HepG2 (cell line): ENCODE results near the gene GPRC5D. TPM values are rescaled to one million over a fixed set of nuclear protein-coding genes. Genes with fewer than 3 reads are reported as not detected.

Source experiments
- ATF7-NPFF ChIP-seq: sonication (generic); formaldehyde crosslinking; IDR thresholded peaks from 2 replicates; pipeline ENCODE4 v1.8.1; 2023; ENCODE audit warnings: mild to moderate bottlenecking, low read depth, missing genetic modification reagents, moderate library complexity
- FOSL1 ChIP-seq: sonication (generic); formaldehyde crosslinking; IDR thresholded peaks from 2 replicates; pipeline ENCODE4 v1.9.0; 2021; ENCODE audit warnings: missing genetic modification reagents, borderline replicate concordance
- FOXO4 ChIP-seq: sonication (generic); formaldehyde crosslinking; conservative IDR thresholded peaks from 2 replicates; pipeline ENCODE4 v1.8.1; 2023; ENCODE audit warnings: missing genetic modification reagents
- GABPA ChIP-seq, 2 experiments: IDR thresholded peaks; 2 replicates each; pipeline ENCODE4 v1.6.1; 2011 to 2016; ENCODE audit warnings: low read depth in 2 of 2, low read length in 1 of 2, missing biosample characterization in 1 of 2, missing genetic modification characterization in 1 of 2
- GABPB1 ChIP-seq: IDR thresholded peaks from 2 replicates; pipeline ENCODE4 v1.6.1; 2016; ENCODE audit warnings: mild to moderate bottlenecking, missing genetic modification reagents, moderate library complexity, missing compliant biosample characterization
- GATAD1 ChIP-seq: IDR thresholded peaks from 2 replicates; pipeline ENCODE4 v1.6.1; 2016; ENCODE audit warnings: missing genetic modification reagents, missing compliant biosample characterization
- HOXA3 ChIP-seq: sonication (generic); formaldehyde crosslinking; IDR thresholded peaks from 2 replicates; pipeline ENCODE4 v1.5.0; 2020; ENCODE audit warnings: missing genetic modification reagents
- KDM6A ChIP-seq: IDR thresholded peaks from 2 replicates; pipeline ENCODE4 v1.6.1; 2016; ENCODE audit warnings: low read depth
- RARG ChIP-seq: sonication (generic); formaldehyde crosslinking; IDR thresholded peaks from 2 replicates; pipeline ENCODE4 v1.4.0; 2020; ENCODE audit warnings: low read depth, mild to moderate bottlenecking, missing genetic modification reagents
- SALL1 ChIP-seq: sonication (generic); formaldehyde crosslinking; IDR thresholded peaks from 2 replicates; pipeline ENCODE4 v1.8.0; 2022; ENCODE audit warnings: mild to moderate bottlenecking, missing genetic modification reagents
- SMARCC2 ChIP-seq: fragments of 450-650 bp; IDR thresholded peaks from 2 replicates; pipeline ENCODE4 v1.6.1; 2017; ENCODE audit warnings: antibody characterized with exemption, mild to moderate bottlenecking
- TOPORS ChIP-seq: sonication (generic); formaldehyde crosslinking; IDR thresholded peaks from 2 replicates; pipeline ENCODE4 v1.8.0; 2023; ENCODE audit warnings: mild to moderate bottlenecking, missing genetic modification reagents
- TRIM24 ChIP-seq: sonication (generic); formaldehyde crosslinking; IDR thresholded peaks from 2 replicates; pipeline ENCODE4 v1.8.0; 2022; ENCODE audit warnings: mild to moderate bottlenecking, missing genetic modification reagents
- ZNF274 ChIP-seq: sonication (generic); formaldehyde crosslinking; IDR thresholded peaks from 2 replicates; pipeline ENCODE4 v1.5.1; 2020; ENCODE audit warnings: mild to moderate bottlenecking, missing genetic modification reagents
- ZNF331 ChIP-seq: sonication (generic); formaldehyde crosslinking; IDR thresholded peaks from 2 replicates; pipeline ENCODE4 v1.4.0; 2020; ENCODE audit warnings: missing genetic modification reagents
- ZNF33A ChIP-seq: sonication (generic); formaldehyde crosslinking; IDR thresholded peaks from 2 replicates; pipeline ENCODE4 v1.5.1; 2020; ENCODE audit warnings: missing genetic modification reagents, mild to moderate bottlenecking, moderate library complexity, borderline replicate concordance
- ZNF354B ChIP-seq: sonication (generic); formaldehyde crosslinking; IDR thresholded peaks from 2 replicates; pipeline ENCODE4 v1.8.0; 2022; ENCODE audit warnings: mild to moderate bottlenecking, missing genetic modification reagents
- ZNF44 ChIP-seq: sonication (generic); formaldehyde crosslinking; IDR thresholded peaks from 2 replicates; pipeline ENCODE4 v1.5.1; 2020; ENCODE audit warnings: mild to moderate bottlenecking, missing genetic modification reagents
- ZNF570 ChIP-seq: sonication (generic); formaldehyde crosslinking; IDR thresholded peaks from 2 replicates; pipeline ENCODE4 v1.4.0; 2020; ENCODE audit warnings: mild to moderate bottlenecking, missing genetic modification reagents, borderline replicate concordance
- ZNF576 ChIP-seq: sonication (generic); formaldehyde crosslinking; IDR thresholded peaks from 2 replicates; pipeline ENCODE4 v1.4.0; 2020; ENCODE audit warnings: mild to moderate bottlenecking, missing genetic modification reagents
- ZNF598 ChIP-seq: sonication (generic); formaldehyde crosslinking; IDR thresholded peaks from 2 replicates; pipeline ENCODE4 v1.5.1; 2020; ENCODE audit warnings: mild to moderate bottlenecking, missing genetic modification reagents, borderline replicate concordance
- ZNF614 ChIP-seq: IDR thresholded peaks from 2 replicates; pipeline ENCODE4 v1.6.1; 2018; ENCODE audit warnings: missing biosample characterization, missing genetic modification reagents, inconsistent platforms, borderline replicate concordance
- ZNF660 ChIP-seq: sonication (generic); formaldehyde crosslinking; IDR thresholded peaks from 2 replicates; pipeline ENCODE4 v1.5.1; 2020; ENCODE audit warnings: mild to moderate bottlenecking, low read depth, missing genetic modification reagents, borderline replicate concordance
- ZNF766 ChIP-seq: sonication (generic); formaldehyde crosslinking; IDR thresholded peaks from 2 replicates; pipeline ENCODE4 v1.5.0; 2020; ENCODE audit warnings: missing genetic modification reagents, borderline replicate concordance
- polyA plus RNA-seq, 8 experiments: library from polyadenylated mRNA; depleted of rRNA in 3 of 8; stranded (reverse) in 7 of 8; unstranded in 1 of 8; fragments of >200 nt; fragmentation: Illumina TruSeq in 4 of 8; extraction: Trizol in 4 of 8; gene quantifications; 2 replicates each; pipeline versions ENCODE4 v1.2.1 to v1.2.3, GENCODE V29; 2011 to 2016; ENCODE audit warnings: low read depth in 4 of 8, missing spikeins in 1 of 8, mixed read lengths in 1 of 8; ENCODE audit not compliant: insufficient read depth in 1 of 8
- total RNA-seq, 5 experiments: library from RNA; depleted of rRNA; stranded (reverse); fragments of >200 nt; fragmentation: Illumina TruSeq; extraction: Trizol; gene quantifications; 2 replicates each; pipeline ENCODE4 v1.2.3, GENCODE V29; 2016; ENCODE audit warnings: low read depth in 1 of 5
- TF ChIP-seq, protein P1 (sequence below): sonication (generic); formaldehyde crosslinking; conservative IDR thresholded peaks from 2 replicates; pipeline ENCODE4 v1.4.0; 2020; ENCODE audit warnings: missing genetic modification reagents
- TF ChIP-seq, protein P2 (sequence below): IDR thresholded peaks from 2 replicates; pipeline ENCODE4 v1.6.1; 2016; ENCODE audit warnings: missing compliant biosample characterization, missing genetic modification reagents, borderline replicate concordance

Gene GPRC5D
- total and polyA plus RNA-seq, 2 of the 13 experiments (the other 11 are each of a cell fraction or from before 2014, with no cell fraction given) = not detected

DNA sequence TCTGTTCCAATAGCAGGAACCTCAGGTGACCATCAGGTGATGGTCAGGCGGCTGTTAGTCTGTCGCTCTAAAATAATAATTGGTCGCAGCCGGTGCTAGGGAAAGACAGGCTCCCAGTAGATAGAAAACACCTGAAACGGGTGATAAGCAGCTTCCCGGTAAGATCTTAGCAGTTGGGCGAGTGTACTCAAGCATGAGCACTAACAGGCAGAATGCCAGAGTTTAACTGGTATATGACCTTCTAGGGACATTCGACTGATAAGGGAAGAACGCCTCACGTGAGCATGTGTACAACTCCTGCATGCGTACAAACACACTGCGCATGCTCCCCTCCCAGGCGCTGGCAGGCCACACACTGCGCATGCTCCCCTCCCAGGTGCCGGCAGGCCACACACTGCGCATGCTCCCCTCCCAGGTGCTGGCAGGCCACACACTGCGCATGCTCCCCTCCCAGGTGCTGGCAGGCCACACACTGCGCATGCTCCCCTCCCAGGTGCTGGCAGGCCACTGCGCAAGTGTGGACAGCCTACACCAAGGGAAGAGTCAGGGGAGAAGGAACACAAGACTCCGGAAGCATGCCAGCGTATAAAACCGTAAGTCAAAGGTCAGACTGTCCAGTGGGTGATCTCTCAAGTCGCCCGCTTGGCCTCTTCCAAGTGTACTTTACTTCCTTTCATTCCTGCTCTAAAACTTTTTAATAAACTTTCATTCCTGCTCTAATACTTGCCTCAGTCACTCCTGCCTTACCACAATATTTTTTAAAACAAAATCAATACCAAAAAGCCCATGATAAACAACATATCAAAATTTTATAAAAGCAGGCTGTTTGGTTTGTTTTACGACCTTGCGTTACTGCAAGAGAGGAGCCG, 24.5 kb downstream of the GPRC5D start (continued):
- TF ChIP-seq ZNF576 (CRISPR knock-in tag) (no peak), FOSL1 (CRISPR knock-in tag) (no peak), GABPA (IDR thresholded peaks at IDR 0.05; ENCODE audit: low read depth, low read length) (no peak), GABPA (CRISPR knock-in tag; IDR thresholded peaks at IDR 0.05; ENCODE audit: low read depth) (peak; percentile 25; the same call in 1 of the 2 replicates), HOXA3 (CRISPR knock-in tag) (peak; percentile 58; the same call in 1 of the 2 replicates), SALL1 (CRISPR knock-in tag) (peak; percentile 72), SMARCC2 (no peak), ZNF274 (CRISPR knock-in tag) (peak; percentile 59; the same call in 1 of the 2 replicates), ZNF614 (CRISPR knock-in tag) (peak; percentile 76; the same call in 1 of the 2 replicates), GATAD1 (CRISPR knock-in tag) (peak; percentile 77), ZNF570 (CRISPR knock-in tag) (no peak), GABPB1 (peak; percentile 69), ZNF660 (CRISPR knock-in tag) (no peak), ZNF766 (0 out of 2 replicates have a peak, but pooled peaks have one; percentile 54), RARG (CRISPR knock-in tag) (no peak), ZNF44 (no peak; the same call in 1 of the 2 replicates), FOXO4 (CRISPR knock-in tag) (no peak), ZNF33A (CRISPR knock-in tag) (no peak), ZNF331 (0 out of 2 replicates have a peak, but pooled peaks have one; percentile 26), ZNF354B (no peak), KDM6A (CRISPR knock-in tag) (no peak), TOPORS (no peak), ZNF598 (CRISPR knock-in tag) (0 out of 2 replicates have a peak, but pooled peaks have one; percentile 49), ATF7-NPFF (CRISPR knock-in tag) (no peak), TRIM24 (CRISPR knock-in tag) (no peak)
- TF ChIP-seq, protein P1, sequence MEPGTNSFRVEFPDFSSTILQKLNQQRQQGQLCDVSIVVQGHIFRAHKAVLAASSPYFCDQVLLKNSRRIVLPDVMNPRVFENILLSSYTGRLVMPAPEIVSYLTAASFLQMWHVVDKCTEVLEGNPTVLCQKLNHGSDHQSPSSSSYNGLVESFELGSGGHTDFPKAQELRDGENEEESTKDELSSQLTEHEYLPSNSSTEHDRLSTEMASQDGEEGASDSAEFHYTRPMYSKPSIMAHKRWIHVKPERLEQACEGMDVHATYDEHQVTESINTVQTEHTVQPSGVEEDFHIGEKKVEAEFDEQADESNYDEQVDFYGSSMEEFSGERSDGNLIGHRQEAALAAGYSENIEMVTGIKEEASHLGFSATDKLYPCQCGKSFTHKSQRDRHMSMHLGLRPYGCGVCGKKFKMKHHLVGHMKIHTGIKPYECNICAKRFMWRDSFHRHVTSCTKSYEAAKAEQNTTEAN (CRISPR knock-in tag) = 0 out of 2 replicates have a peak, but pooled peaks have one; percentile 47
- TF ChIP-seq, protein P2, sequence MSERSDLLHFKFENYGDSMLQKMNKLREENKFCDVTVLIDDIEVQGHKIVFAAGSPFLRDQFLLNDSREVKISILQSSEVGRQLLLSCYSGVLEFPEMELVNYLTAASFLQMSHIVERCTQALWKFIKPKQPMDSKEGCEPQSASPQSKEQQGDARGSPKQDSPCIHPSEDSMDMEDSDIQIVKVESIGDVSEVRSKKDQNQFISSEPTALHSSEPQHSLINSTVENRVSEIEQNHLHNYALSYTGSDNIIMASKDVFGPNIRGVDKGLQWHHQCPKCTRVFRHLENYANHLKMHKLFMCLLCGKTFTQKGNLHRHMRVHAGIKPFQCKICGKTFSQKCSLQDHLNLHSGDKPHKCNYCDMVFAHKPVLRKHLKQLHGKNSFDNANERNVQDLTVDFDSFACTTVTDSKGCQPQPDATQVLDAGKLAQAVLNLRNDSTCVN = 0 out of 2 replicates have a peak, but pooled peaks have one; percentile 20
